Activated T-cell treated with anti-CD3 and anti-CD28 coated beads for 4 hours (primary cell): ENCODE data around the gene TMEM45B.
"Not testable (repeated sequence)": the region's sequence is repeated elsewhere in the genome, so short reads cannot be mapped to it uniquely, and the experiment has no call there.

Source experiments
- DNase-seq: peaks from one replicate; pipeline ENCODE4 v3.0.0-alpha.2; 2020

Gene TMEM45B

DNA sequence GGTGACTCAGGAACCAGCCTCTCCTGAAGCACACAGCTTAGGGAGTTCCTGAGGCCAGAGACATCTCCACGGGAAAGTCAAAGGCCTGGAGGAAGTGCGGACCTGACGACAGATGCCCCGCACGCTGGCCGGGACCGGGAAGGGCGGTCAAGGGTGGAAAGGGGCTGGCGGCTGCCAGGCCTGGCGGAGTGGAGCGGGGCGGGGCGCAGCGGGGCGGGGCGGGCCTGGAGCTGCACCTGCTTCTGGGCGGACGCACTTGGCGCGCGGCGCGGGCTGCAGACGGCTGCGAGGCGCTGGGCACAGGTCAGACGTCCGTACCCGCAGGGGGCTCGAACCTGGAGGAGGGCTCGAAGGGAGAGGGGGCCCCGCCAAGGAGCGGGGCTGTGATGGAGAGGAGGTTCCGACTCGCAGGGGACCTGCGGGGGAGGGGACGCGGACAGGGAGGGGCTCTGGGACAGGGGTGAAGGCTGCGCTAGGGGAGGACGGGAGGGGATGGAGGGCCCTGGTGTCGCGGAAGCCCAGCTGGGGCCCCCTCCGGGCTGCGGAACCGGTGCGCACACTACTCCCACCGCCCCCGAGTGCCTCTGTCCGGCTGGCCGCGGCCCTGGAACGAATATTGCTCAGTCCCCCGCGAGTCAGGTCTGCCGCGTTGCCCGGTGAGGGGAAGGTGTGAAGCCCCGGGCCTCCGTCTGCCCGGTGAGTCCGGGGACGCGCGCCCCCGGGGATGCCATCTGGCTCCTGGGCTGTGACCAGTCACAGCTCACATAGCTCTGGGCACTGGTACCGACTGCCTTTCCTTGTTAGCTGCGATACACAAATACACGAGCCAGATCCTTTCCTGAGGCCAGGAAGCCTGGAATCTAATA lies at the start of gene TMEM45B:
Gene TMEM45B, plus strand, starts transcription at position 253 of the 866 bp plus-strand sequence. CDS start 36,635 bp downstream, outside the sequence.
- DNase-seq = no peak

DNA sequence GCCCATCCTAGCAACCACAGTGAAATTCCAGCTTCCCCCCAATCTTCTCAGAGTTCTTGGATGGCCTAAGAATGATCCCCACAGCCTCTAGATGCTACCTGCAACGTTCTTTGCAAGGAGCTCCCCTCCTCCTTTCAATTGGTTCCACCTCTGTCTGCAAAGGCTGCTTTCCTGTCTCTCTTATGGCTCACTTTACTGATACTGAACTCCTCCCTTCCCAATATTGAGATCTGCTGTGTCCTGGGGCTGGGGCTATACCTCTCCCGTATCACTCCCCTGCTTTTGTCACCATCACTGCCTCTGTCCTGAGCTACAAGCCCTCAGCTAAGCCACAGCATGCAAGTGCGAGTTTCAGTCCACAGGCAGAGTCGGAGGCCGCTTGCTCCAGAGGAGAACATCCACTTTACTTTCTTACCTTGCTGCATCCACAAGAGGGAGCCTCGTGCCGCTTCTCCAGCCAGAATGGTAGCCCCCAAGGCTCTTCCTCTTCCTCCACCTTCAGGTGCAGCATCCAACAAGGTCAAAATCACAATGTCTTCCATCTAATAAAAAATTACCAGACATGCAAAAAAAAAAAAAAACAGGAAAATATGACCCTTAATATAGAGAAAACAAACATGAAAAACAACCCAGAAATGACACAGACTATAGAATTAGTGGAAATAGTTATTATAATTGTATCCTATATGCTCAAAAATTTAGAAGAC lies 48.6 kb upstream of the TMEM45B start:
- DNase-seq = no peak

DNA sequence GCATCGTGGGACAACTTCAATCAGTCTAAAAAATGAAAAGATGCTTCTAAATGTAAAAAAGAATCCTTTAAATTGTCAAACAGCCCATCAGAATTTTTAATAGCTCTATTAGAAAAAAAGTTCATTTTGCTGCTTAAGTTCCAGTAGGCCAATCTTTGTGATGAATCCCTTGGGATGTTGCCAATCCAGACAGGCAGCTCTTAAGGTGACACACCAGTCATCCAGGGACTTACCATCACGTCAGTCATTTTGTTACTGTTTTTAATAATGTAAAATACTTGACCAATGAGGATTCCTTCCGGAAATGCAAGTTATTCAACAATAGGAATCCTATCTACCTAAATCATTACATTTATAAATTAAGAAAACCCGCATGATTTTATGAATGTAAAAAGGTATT lies 47.8 kb upstream of the TMEM45B start:
- no peak for DNase-seq

DNA sequence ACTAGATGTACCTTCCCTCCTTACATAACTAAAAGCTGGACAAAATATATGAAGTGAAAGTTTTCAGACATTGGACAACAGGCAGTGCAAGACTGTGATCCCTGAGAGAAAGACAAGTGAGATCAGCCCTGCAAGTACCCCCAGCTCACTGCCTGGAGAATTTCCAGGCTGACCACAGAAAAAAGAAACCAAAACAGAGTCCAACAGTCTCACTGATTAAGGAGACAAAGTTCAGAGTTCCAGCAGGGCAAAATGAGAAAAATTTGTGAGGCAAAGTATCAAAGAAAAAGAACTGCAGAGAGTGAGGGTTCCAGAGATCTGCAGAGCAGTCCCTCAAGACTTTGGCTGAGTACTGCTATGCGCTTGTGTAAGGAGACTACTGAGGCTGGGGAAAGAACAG lies 47.3 kb upstream of the TMEM45B start:
- DNase-seq = no peak

DNA sequence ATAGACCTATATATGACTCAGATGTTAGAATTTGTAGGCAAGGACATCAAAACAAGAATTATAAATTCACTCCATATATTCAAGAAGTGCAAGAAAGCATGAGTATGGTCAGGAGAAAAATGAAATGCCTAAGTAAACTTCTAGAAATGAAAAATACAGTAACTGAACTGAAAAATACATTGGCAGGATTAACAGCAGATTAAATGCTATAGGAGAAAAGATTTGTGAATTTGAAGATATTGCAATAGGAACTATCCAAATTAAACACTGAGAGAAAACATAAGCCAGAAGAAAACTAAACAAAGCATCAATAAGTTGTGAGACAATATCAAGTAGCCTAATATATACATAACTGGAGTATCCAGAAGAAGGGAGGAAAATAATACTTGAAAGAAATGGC lies 46.6 kb upstream of the TMEM45B start:
- DNase-seq = no peak

DNA sequence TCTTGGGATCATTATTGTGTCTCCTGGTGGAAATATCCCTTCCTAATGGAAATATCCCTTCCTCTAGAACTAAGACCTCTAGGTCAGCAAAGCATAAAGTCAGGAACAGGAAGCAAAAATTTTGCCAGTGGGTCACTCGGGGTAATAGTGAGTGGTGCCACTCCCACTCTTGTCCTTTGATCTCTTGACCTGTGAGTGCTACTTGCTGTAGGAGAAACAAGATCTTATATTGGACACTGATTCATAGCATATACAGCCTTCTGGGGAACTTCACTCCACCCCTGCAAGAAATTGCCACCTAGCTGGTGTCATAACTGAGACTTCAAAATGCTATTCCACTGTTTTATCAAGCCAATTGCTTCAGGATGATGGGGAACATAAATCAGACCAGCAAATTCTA lies 44.7 kb upstream of the TMEM45B start:
- DNase-seq = no peak

DNA sequence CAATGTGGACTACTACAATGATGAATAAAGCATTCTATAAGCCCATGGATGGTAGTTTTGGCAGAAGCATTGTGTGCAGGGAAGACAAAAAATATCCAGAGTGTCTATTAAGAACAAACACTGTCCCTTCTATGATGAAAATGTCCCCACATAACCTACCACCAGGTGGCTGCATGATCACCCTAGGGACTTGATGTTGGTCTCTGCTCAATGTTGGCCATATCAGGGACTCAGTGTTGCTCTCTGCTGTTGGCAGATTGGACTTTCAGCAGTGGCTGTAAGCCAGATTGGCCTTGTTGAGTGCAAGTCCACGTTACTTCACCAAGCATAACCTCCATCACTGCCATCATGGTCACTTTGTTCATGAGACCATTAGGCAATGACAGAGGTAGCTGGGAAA lies 44.2 kb upstream of the TMEM45B start:
- DNase-seq = not testable (repeated sequence)

DNA sequence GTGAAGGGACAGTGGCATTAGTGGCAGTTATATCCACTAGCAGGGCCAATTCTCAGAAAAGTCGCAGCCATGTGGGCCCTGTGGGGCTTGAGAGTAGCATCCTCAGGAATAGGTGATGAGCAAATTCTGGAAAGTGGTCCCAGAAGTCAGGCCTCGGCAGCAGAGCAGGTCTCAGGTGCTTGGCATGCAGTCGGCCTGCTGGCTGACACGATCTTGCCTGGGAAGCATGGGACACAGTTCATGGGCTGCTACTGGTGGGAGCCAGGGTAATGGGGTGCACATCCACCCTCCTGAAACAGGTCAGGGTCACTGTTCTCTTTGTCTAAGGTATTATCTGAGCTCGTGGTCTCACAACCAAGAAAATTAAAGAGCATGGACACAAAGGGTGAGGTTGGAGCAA lies 36.8 kb upstream of the TMEM45B start:
- DNase-seq = no peak

DNA sequence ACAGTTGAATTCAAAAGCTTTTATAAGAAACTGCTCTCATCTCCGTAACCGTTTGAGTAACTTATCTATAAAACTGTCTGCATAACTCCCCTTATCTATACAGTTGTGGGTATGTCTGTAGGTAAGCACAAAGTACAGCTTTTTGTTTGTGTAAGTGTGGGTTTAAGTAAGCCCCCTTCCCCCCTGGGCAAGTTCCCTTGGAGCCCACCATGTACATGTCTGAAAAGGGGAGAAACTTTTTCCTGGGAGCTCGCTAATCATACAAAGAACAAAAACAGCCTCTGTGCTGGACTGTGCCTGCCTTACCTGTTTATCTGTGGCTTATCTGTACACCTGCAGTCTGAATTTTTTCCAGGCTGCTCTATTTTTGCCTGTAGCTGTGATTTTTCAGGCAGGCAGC lies 36.3 kb upstream of the TMEM45B start:
- no peak for DNase-seq

DNA sequence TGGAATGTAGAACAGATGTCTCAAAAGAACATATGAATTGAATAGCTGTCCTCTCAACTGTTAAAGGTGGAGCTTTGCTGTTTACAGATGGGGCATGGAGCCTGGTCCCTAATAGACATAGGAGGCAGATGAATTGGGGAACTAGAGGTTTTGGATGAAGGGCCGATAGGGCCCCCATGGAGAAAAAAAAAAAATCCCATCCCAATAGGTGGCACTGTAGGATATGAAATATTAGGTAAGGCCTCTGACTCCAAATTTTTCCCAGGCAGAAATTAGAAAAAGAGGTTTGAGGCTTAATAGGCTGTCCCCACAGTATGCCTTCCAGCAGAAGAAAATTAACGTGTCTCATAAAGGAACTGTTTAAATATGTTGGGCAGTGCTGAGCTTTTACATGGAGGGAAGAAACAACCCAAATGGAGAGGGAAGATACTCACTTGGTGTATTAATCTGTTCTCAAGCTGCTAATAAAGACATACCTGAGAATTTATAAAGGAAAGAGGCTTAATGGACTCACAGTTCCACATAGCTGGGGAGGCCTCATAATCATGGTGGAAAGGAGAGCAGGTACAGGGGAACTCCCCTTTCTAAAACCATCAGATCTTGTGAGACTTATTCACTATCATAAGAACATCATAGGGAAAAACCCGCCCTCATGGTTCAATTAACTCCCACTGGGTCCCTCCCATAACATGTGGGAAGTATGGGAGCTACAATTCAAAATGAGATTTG lies 30.1 kb upstream of the TMEM45B start:
- no peak for DNase-seq

DNA sequence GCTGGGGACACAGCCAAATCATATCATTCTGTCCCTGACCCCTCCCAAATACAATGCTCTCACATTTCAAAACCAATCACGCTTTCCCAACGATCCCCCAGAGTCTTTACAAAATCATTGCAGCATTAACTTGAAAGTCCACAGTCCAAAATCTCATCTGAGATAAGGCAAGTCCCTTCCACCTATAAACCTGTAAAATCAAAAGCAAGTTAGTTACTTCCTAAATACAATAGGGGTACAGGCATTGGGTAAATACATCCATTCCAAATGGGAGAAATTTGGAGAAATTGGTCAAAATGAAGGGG lies 29.6 kb upstream of the TMEM45B start:
- not testable (repeated sequence) for DNase-seq

DNA sequence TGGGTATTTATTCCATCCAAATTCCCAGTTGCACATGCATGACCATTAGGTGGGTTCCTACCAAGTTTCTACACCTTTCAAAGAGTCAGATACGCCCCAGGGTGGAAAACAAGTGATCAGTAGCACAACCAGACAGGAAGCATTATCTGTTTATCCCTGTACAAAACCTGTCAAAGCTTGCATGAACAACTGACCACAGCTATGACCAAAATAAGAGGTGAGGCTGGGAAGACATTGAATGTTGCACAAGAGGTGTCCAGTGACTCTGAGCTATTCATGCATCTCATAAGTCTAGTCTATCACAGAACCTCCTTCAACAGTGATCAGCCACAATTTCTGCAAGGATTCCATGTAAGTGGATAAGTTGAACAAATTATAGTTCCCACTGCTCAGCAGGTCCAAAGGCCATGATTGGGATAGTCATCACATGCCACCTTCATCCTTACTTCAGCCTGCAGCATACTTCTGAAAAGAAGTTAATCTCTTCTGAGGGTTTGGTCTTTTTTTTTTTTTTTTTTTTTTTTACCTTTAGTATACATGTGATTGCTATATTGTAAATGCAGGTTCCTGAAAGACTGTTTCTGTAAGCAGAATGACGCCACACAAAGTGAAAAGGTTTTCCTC lies 28.0 kb upstream of the TMEM45B start:
- DNase-seq = no peak

DNA sequence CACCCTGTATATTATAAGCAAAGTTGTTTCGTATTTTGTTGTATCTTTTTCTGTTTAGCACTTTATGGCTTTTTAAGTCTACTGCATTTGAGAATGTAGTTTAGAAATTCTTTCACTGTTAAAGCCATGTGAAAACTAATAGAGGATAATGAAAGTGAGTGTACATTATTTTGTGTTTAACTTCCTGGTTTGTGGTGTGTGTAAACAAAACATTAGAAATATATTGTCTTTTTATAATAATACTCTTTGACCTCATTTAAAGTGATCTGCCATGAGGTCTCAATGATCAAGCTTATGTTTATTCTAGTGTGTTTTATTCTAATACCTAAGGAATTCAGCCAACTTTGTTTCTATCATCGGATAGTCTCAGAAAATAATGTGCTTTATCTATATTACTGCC lies 27.4 kb upstream of the TMEM45B start:
- no peak for DNase-seq

DNA sequence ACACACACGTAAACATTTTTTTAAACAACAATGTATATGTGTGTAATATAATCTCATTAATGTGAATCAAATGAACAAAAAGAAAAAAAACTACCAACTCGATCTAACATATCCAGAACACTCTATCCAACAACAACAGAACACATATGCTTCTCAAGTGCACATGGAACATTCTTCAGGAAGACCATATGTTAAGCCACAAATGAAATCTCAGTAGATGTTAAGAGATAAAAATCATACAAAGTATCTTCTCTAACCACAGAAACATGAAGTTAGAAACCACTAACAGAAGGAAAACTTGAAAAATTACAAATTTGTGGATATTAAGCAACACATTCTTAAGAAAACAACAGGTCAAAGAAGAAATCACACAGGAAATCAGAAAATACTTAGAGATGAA lies 25.5 kb upstream of the TMEM45B start:
- DNase-seq = no peak

DNA sequence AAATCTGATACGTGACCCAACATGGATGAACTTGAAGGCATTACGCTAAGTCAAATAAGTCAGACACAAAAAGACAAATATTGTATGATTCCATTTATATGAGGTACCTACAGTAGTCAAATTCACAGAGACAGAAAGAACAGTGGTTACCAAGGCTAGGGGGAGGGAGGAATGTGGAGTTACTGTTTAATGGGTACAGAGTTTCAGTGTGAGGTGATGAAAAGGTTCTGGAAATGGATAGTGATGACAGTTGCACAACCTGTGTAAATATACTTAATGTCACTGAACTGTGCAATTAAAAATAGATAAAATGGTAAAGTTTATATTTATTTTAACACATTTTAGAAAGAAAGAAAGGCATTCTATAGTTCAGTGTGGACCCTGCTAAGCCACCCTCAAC lies 24.1 kb upstream of the TMEM45B start:
- no peak for DNase-seq

DNA sequence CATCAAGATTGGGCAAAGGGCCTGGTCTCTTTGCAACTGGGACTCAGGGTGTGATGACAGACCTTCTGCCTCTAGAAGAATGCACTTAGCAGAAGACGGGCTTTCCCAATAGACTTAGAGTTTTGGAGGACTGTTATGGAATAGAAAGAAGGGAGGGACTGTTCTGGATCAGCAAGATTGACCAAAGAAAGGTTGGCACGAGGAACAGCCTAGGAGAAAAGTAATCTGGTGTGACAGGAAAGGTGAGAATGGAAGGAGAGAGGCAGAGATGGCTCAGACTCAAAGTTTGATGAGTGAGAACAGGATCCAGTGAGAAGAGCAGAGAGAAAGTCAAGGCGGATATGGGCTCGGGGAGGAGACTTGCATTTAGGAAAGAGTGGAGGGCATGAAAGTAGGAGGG lies 23.0 kb upstream of the TMEM45B start:
- DNase-seq = no peak

DNA sequence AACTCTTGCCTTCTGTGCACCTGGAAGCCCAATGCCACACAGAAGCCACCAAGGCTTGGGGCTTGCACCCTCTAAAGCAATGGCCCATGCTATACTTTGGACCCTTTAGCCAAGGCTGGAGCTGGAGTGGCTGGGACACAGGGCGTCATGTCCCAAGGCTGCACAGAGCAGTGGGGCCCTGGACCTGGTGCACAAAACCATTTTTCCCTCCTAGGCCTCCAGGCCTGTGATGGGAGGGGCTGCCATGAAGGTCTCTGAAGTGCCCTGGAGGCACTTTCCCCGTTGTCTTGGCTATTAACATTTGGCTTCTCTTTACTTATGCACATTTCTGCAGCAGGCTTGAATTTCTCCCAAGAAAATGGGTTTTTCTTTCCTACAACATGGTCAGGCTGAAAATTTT lies 20.6 kb upstream of the TMEM45B start:
- no peak for DNase-seq

DNA sequence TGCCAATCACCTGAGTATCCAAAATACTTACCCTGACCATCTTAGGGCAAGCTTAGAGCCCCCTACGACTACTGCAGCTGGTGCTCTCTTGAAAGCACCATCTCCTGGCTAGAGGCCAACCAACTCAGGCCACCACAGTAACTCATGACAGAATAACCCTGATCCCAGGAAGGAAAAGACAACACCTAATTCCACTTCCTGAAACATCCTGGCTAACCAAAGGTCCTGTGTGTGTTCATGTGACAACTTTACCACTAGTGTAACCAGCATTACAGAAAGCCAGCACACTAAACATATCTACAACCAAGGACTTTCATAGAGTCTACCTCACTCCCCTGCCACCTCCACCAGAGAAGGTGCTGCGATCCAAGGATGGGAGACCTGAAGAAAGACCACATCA lies 17.4 kb upstream of the TMEM45B start:
- DNase-seq = no peak

DNA sequence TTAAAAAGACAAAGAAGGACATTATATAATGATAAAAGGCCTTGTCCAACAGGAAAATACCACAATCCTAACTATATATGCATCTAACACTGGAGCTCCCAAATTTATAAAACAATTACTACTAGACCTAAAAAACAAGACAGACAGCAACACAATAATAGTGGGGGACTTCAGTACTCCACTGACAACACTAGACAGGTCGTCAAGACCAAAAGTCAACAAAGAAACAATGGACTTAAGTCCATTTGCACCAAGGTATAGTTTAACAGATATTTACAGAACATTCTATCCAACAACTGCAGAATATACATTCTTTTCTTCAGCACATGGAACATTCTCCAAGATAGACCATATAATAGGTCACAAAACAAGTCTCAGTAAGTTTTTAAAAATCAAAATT lies 15.5 kb upstream of the TMEM45B start:
- not testable (repeated sequence) for DNase-seq

DNA sequence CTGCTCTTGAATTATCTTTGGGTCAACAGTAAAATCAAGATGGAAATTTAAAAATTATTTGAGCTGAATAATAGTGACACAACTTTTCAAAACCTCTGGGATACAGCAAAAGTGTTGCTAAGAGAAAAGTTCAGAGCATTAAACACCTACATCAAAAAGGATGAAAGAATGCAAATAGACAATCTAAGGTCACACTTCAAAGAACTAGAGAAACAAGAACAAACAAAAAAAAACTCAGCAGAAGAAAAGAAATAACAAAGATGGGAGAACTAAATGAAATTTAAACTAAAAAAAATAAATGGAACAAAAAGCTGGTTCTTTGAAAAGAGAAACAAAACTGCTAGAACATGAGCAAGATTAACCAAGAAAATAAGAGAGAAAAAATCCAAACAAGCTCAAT lies 15.0 kb upstream of the TMEM45B start:
- DNase-seq = no peak

DNA sequence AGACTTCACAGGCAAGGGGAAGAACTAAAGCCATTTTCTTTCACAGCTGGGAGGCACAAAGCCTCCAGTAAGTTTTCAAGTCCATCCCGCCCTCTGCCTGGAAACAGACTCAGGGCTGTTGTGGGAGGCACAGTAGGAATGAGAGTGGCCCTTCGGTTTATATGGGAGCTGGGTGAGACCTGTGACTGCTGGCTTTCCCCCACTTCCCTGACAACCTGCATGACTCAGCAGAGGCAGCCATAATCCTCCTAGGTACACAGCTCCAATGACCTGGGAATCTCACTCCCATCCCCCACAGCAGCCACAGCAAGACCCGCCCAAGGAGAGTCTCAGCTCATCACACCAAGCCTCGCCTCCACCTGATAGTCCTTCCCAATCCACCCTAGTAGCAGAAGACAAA lies 12.1 kb upstream of the TMEM45B start:
- no peak for DNase-seq

DNA sequence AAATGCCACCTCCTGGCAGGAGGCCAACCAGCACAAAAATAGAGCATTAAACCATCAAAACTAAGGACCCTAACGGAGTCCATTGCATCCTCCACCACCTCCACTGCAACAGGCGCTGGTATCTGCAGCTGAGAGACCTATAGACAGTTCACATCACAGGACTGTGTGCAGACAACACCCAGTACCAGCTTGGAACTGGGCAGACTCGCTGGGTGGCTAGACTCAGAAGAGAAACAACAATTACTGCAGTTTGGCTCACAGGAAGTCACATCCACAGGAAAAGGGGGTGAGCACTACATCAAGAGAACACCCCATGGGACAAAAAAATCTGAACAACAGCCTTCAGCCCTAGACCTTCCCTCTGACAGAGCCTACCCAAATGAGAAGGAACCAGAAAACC lies 11.6 kb upstream of the TMEM45B start:
- DNase-seq = no peak

DNA sequence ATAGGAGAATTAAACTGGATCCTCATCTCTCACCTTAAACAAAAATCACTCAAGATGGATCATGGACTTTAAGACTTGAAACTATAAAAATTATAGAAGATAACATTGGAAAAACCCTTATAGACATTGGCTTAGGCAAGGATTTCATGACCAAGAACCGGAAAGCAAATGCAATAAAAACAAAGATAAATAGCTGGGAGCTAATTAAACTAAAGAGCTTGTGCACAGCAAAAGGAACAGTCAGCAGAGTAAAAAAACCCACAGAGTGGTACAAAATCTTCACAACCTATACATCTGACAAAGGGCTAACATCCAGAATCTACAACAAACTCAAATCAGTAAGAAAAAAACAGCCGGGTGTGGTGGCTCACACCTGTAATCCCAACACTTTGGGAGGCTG lies 7.4 kb upstream of the TMEM45B start:
- DNase-seq = not testable (repeated sequence)
